Measurements from ENCODE around the gene KPNA5. TPM values are rescaled to one million over a fixed set of nuclear protein-coding genes. Genes with fewer than 3 reads are reported as not detected.

Gene KPNA5
- total RNA-seq, 2 experiments from 2014 or later, result 8.4 to 8.9 TPM

GRCh38 chr6:116764961-116765841 is 84.2 kb downstream of the KPNA5 start, which contains the start of gene FAM162B:
FAM162B (minus strand) TSS chr6:116765719; CDS start chr6:116765576, 143 bp downstream.
- Mint-ChIP-seq H3K4me3 (peak within 1 kb of the TSS; percentile 61), H3K36me3 (ENCODE audit: low read depth) (no peaks in the 10 kb centered on the region), H3K27ac (no peak within 1 kb of the TSS), H3K9me3 (no peaks in the 10 kb centered on the region), H3K4me1 (ENCODE audit: low read depth) (peaks cover 10% of the 10 kb centered on the region), H3K27me3 (ENCODE audit: low read depth) (peaks cover 35% of the 10 kb centered on the region)
- CTCF ChIA-PET, result interaction anchor here (0.7 kb wide), 1 partner anchor 210 kb away, joined by 3 read pairs; no protein-coding TSS in a partner anchor
- intact Hi-C loops (cut with micrococcal nuclease), result loop anchor here (5.0 kb wide), 1 partner anchor 502 kb away; the partner anchor contains the start of gene VGLL2
- peak; percentile 14 for DNase-seq

GRCh38 chr6:116766506-116767176 is 85.6 kb downstream of the KPNA5 start:
- CTCF ChIA-PET, result interaction anchor here (0.7 kb wide), 1 partner anchor 208 kb away, joined by 3 read pairs; no protein-coding TSS in a partner anchor
- Mint-ChIP-seq H3K27me3 (ENCODE audit: low read depth) (peaks cover 35% of the 10 kb centered on the region), H3K27ac (no peak overlapping the region), H3K36me3 (ENCODE audit: low read depth) (no peaks in the 10 kb centered on the region), H3K4me1 (ENCODE audit: low read depth) (peaks cover 10% of the 10 kb centered on the region), H3K4me3 (no peak overlapping the region), H3K9me3 (no peaks in the 10 kb centered on the region)
- intact Hi-C loops (cut with micrococcal nuclease), result loop anchor here (5.0 kb wide), 1 partner anchor 501 kb away; the partner anchor contains the start of gene VGLL2
- no peak for DNase-seq

- Mint-ChIP-seq H3K27me3 (ENCODE audit: low read depth) (peaks cover 39% of the 10 kb centered on the region), H3K36me3 (ENCODE audit: low read depth) (no peaks in the 10 kb centered on the region), H3K4me3 (no peak overlapping the region), H3K9me3 (no peaks in the 10 kb centered on the region), H3K27ac (no peak overlapping the region), H3K4me1 (ENCODE audit: low read depth) (peaks cover 10% of the 10 kb centered on the region)
- CTCF ChIA-PET, result interaction anchor here (0.8 to 1.2 kb wide), 2 partner anchors 43 to 406 kb away, joined by 3 read pairs; no protein-coding TSS in a partner anchor
- intact Hi-C loops (cut with micrococcal nuclease), result loop anchor here (5.0 kb wide), 1 partner anchor 500 kb away; the partner anchor contains the start of gene VGLL2
- DNase-seq, result no peak
These were observed 86.7 kb downstream of the KPNA5 start for GRCh38 chr6:116767715-116768114.

GRCh38 chr6:116772450-116772849 is 91.4 kb downstream of the KPNA5 start:
- no peaks in the 10 kb centered on the region for H3K36me3 Mint-ChIP-seq (ENCODE audit: low read depth)
- H3K27me3 Mint-ChIP-seq (ENCODE audit: low read depth), result peaks cover 12% of the 10 kb centered on the region
- CTCF ChIA-PET, result no interaction called here
- no peaks in the 10 kb centered on the region for H3K9me3 Mint-ChIP-seq
- H3K4me1 Mint-ChIP-seq (ENCODE audit: low read depth), result no peaks in the 10 kb centered on the region
- H3K4me3 Mint-ChIP-seq, result no peak overlapping the region
- DNase-seq, result no peak
- no peak overlapping the region for H3K27ac Mint-ChIP-seq
- intact Hi-C loops (cut with micrococcal nuclease), result loop anchor here (5.0 kb wide), 1 partner anchor 155 kb away; the partner anchor contains the start of gene RSPH4A

- H3K27ac Mint-ChIP-seq, result no peak overlapping the region
- H3K36me3 Mint-ChIP-seq (ENCODE audit: low read depth), result no peaks in the 10 kb centered on the region
- no peaks in the 10 kb centered on the region for H3K4me1 Mint-ChIP-seq (ENCODE audit: low read depth)
- H3K27me3 Mint-ChIP-seq (ENCODE audit: low read depth), result peaks cover 7% of the 10 kb centered on the region
- CTCF ChIA-PET, result no interaction called here
- H3K4me3 Mint-ChIP-seq, result no peak overlapping the region
- no peak for DNase-seq
- intact Hi-C loops (cut with micrococcal nuclease), result loop anchor here (5.0 kb wide), 1 partner anchor 157 kb away; the partner anchor contains the start of gene RSPH4A
- H3K9me3 Mint-ChIP-seq, result no peaks in the 10 kb centered on the region
These were observed 92.9 kb downstream of the KPNA5 start for GRCh38 chr6:116773886-116774285.

- Mint-ChIP-seq H3K4me3 (no peak overlapping the region), H3K9me3 (no peaks in the 10 kb centered on the region), H3K27me3 (ENCODE audit: low read depth) (peaks cover 9% of the 10 kb centered on the region), H3K4me1 (ENCODE audit: low read depth) (no peaks in the 10 kb centered on the region), H3K27ac (no peak overlapping the region), H3K36me3 (ENCODE audit: low read depth) (no peaks in the 10 kb centered on the region)
- DNase-seq, result no peak
- CTCF ChIA-PET, result interaction anchor here (1.1 kb wide), 1 partner anchor 68 kb away, joined by 3 read pairs; no protein-coding TSS in a partner anchor
- intact Hi-C loops (cut with micrococcal nuclease), result loop anchor here (1.0 kb wide), 3 partner anchors 68 to 486 kb away; partner anchors contain the start of gene VGLL2
These were observed 98.7 kb downstream of the KPNA5 start for GRCh38 chr6:116779573-116780164.

GRCh38 chr6:116783852-116784251 is 102.8 kb downstream of the KPNA5 start:
- Mint-ChIP-seq H3K9me3 (no peaks in the 10 kb centered on the region), H3K36me3 (ENCODE audit: low read depth) (no peaks in the 10 kb centered on the region), H3K27me3 (ENCODE audit: low read depth) (peaks cover 9% of the 10 kb centered on the region), H3K4me1 (ENCODE audit: low read depth) (no peaks in the 10 kb centered on the region), H3K4me3 (no peak overlapping the region), H3K27ac (no peak overlapping the region)
- no peak for DNase-seq
- intact Hi-C loops (cut with micrococcal nuclease), result no loop called here
- CTCF ChIA-PET, result no interaction called here

Other genes with a start within 250 kb of the KPNA5 start
- 1 to 10 TPM; 3.1 to 3.4 TPM for gene CALHM6, start 219.8 kb upstream of the KPNA5 start, total RNA-seq
- not detected for gene CALHM5, start 169.6 kb upstream of the KPNA5 start, total RNA-seq
- gene TRAPPC3L, start 135.5 kb upstream of the KPNA5 start, total RNA-seq, result not detected
- not detected for gene CALHM4, start 127.5 kb upstream of the KPNA5 start, total RNA-seq
- 10 to 100 TPM; 47.8 to 50.3 TPM for gene RWDD1, start 109.7 kb upstream of the KPNA5 start, total RNA-seq
- not detected for gene RSPH4A, start 64.7 kb upstream of the KPNA5 start, total RNA-seq
- gene ZUP1, start 12.4 kb upstream of the KPNA5 start, total RNA-seq, result 10 to 100 TPM; 27.2 to 30.7 TPM
- not detected for gene FAM162B, start 84.5 kb downstream of the KPNA5 start, total RNA-seq
- not detected for gene GPRC6A, start 147.9 kb downstream of the KPNA5 start, total RNA-seq
- not detected for gene RFX6, start 196.0 kb downstream of the KPNA5 start, total RNA-seq

Measured in activated naive CD4-positive, alpha-beta T cell treated with anti-CD3 and anti-CD28 coated beads for 36 hours (primary cell).